HT-29 (cell line): ENCODE data around the gene SDF4. TPM values are rescaled to one million over a fixed set of nuclear protein-coding genes. Genes with fewer than 3 reads are reported as not detected.

Experiments used
- DNase-seq: peaks from one replicate; pipeline ENCODE4 v3.0.0-alpha.2; 2015; ENCODE audit warnings: low spot score
- small RNA-seq: library from RNA; depleted of rRNA; stranded (forward); fragments of <200 nt; gene quantifications from one replicate; pipeline ENCODE3, GENCODE V24; 2014
- total RNA-seq: library from RNA; depleted of rRNA; stranded (reverse); fragments of >200 nt; shearing (Covaris generic); gene quantifications from 2 replicates; pipeline ENCODE4 v1.2.3, GENCODE V29; 2014; rRNA removed

Gene SDF4
- total RNA-seq, 1 experiment from 2014 or later = 188 TPM

GRCh38 chr1:1167398-1167821, 64.4 kb downstream of the SDF4 start:
- peak; percentile 72 for DNase-seq

Small RNA genes within 50 kb of the gene (small RNA-seq; reads per million reads assigned to genes)
- 30.0 reads per million, percentile 93 among the genes with 10 or more reads in this experiment for gene MIR200A
- 242 reads per million, percentile 98 among the genes with 10 or more reads in this experiment for gene MIR200B
- 38.7 reads per million, percentile 94 among the genes with 10 or more reads in this experiment for gene MIR429

Other genes with a start within 250 kb of the SDF4 start
- gene PERM1, start 249.9 kb downstream of the SDF4 start, total RNA-seq = 0.03 TPM in 1 of 2 replicates, not detected in the other
- 110 and 139 TPM in 2 replicates for gene HES4, start 231.9 kb downstream of the SDF4 start, total RNA-seq
- 706 and 895 TPM in 2 replicates for gene ISG15, start 218.5 kb downstream of the SDF4 start, total RNA-seq
- gene AGRN, start 211.9 kb downstream of the SDF4 start, total RNA-seq = 683 and 894 TPM in 2 replicates
- 16.2 and 16.5 TPM in 2 replicates for gene RNF223, start 157.7 kb downstream of the SDF4 start, total RNA-seq
- gene C1orf159, start 115.9 kb downstream of the SDF4 start, total RNA-seq = 61.4 and 67.6 TPM in 2 replicates
- gene TTLL10, start 58.1 kb downstream of the SDF4 start, total RNA-seq = 5.8 and 6.6 TPM in 2 replicates
- gene TNFRSF18, start 25.4 kb downstream of the SDF4 start, total RNA-seq = 0.42 TPM in 1 of 2 replicates, not detected in the other
- not detected in 2 replicates for gene TNFRSF4, start 17.8 kb downstream of the SDF4 start, total RNA-seq
- gene B3GALT6, start 236 bp upstream of the SDF4 start, total RNA-seq = 84.2 and 87.7 TPM in 2 replicates
- gene C1QTNF12, start 14.7 kb upstream of the SDF4 start, total RNA-seq = 4.1 and 6.0 TPM in 2 replicates
- 93.1 and 94.4 TPM in 2 replicates for gene UBE2J2, start 41.9 kb upstream of the SDF4 start, total RNA-seq
- gene SCNN1D, start 48.4 kb upstream of the SDF4 start, total RNA-seq = 0.48 and 0.50 TPM in 2 replicates
- gene ACAP3, start 75.9 kb upstream of the SDF4 start, total RNA-seq = 104 and 113 TPM in 2 replicates
- gene PUSL1, start 76.6 kb upstream of the SDF4 start, total RNA-seq = 152 and 157 TPM in 2 replicates
- gene INTS11, start 92.7 kb upstream of the SDF4 start, total RNA-seq = 174 and 200 TPM in 2 replicates
- gene CPTP, start 92.8 kb upstream of the SDF4 start, total RNA-seq = 62.5 and 70.5 TPM in 2 replicates
- 0.89 and 1.6 TPM in 2 replicates for gene TAS1R3, start 99.3 kb upstream of the SDF4 start, total RNA-seq
- 246 and 269 TPM in 2 replicates for gene DVL1, start 117.4 kb upstream of the SDF4 start, total RNA-seq
- not detected in 2 replicates for gene MXRA8, start 126.6 kb upstream of the SDF4 start, total RNA-seq
- gene AURKAIP1, start 143.2 kb upstream of the SDF4 start, total RNA-seq = 377 and 383 TPM in 2 replicates
- gene CCNL2, start 167.3 kb upstream of the SDF4 start, total RNA-seq = 200 and 243 TPM in 2 replicates
- 235 and 276 TPM in 2 replicates for gene MRPL20, start 175.3 kb upstream of the SDF4 start, total RNA-seq
- gene ANKRD65, start 189.3 kb upstream of the SDF4 start, total RNA-seq = 0.44 and 1.4 TPM in 2 replicates
- 220 and 232 TPM in 2 replicates for gene VWA1, start 203.7 kb upstream of the SDF4 start, total RNA-seq
- 2.3 and 3.1 TPM in 2 replicates for gene ATAD3C, start 217.7 kb upstream of the SDF4 start, total RNA-seq
- 102 and 111 TPM in 2 replicates for gene ATAD3B, start 239.8 kb upstream of the SDF4 start, total RNA-seq